B cell (primary cell): ENCODE results near the gene ZBED1.

Source experiments
- CTCF ChIP-seq: fragments of 200-600 bp; IDR thresholded peaks from one replicate; pipeline ENCODE4 v1.8.0; 2022; ENCODE audit warnings: antibody characterized with exemption, mild to moderate bottlenecking
- EZH2 ChIP-seq: IDR thresholded peaks from 2 replicates; pipeline ENCODE4 v1.6.1; 2012; ENCODE audit warnings: borderline replicate concordance, low read depth, mild to moderate bottlenecking, moderate library complexity, low read length; ENCODE audit not compliant: insufficient read depth, poor library complexity, severe bottlenecking

- TF ChIP-seq CTCF (no peak), EZH2 (no peak)
Measured at GRCh38 chrX:2507196-2507595, 6.4 kb upstream of the ZBED1 start.
